CD4-positive, alpha-beta T cell treated with Interleukin-4 for 1 hour (primary cell): ENCODE results near the gene PRKCQ.

Experiments used
- DNase-seq, 2 donors: peaks; one replicate each; pipeline ENCODE4 v3.0.0-alpha.2; 2020 to 2022

PRKCQ gene

GRCh38 chr10:6565588-6565987 is 14.5 kb downstream of the PRKCQ start:
- DNase-seq, result no peak

GRCh38 chr10:6564367-6564766 is 15.7 kb downstream of the PRKCQ start:
- no peak for DNase-seq

- DNase-seq, result no peak
Observed at GRCh38 chr10:6563731-6564130, 16.3 kb downstream of the PRKCQ start.

- DNase-seq, result no peak
Observed at GRCh38 chr10:6563075-6563474, 17.0 kb downstream of the PRKCQ start.

GRCh38 chr10:6562221-6562620 is 17.9 kb downstream of the PRKCQ start:
- no peak for DNase-seq

- DNase-seq, result no peak
Observed at GRCh38 chr10:6561552-6561951, 18.5 kb downstream of the PRKCQ start.

- DNase-seq, result no peak
Observed at GRCh38 chr10:6558759-6559461, 21.2 kb downstream of the PRKCQ start.

GRCh38 chr10:6558272-6558671 is 21.8 kb downstream of the PRKCQ start:
- DNase-seq, result peak in 1 of 2 donors; percentile 71

- DNase-seq, result no peak
Observed at GRCh38 chr10:6553937-6554336, 26.1 kb downstream of the PRKCQ start.

- peak; percentile 75 to 87 for DNase-seq
Observed at GRCh38 chr10:6543431-6544005, 36.6 kb downstream of the PRKCQ start.

- peak; percentile 62 to 74 for DNase-seq
Observed at GRCh38 chr10:6542999-6543430, 37.1 kb downstream of the PRKCQ start.

GRCh38 chr10:6539833-6540232 is 40.2 kb downstream of the PRKCQ start:
- DNase-seq, result no peak

GRCh38 chr10:6537770-6538169 is 42.3 kb downstream of the PRKCQ start:
- peak in 1 of 2 donors; percentile 25 for DNase-seq

- DNase-seq, result no peak
Observed at GRCh38 chr10:6536102-6536501, 44.0 kb downstream of the PRKCQ start.

- no peak for DNase-seq
Observed at GRCh38 chr10:6535156-6535764, 44.8 kb downstream of the PRKCQ start.

GRCh38 chr10:6532321-6532720 is 47.8 kb downstream of the PRKCQ start:
- DNase-seq, result no peak

GRCh38 chr10:6530966-6531365 is 49.1 kb downstream of the PRKCQ start:
- no peak for DNase-seq

- peak; percentile 86 to 88 for DNase-seq
Observed at GRCh38 chr10:6530211-6530840, 49.8 kb downstream of the PRKCQ start.

- no peak for DNase-seq
Observed at GRCh38 chr10:6528198-6528950, 51.7 kb downstream of the PRKCQ start.

GRCh38 chr10:6525599-6526165 is 54.4 kb downstream of the PRKCQ start:
- DNase-seq, result no peak

- DNase-seq, result no peak
Observed at GRCh38 chr10:6522230-6522629, 57.8 kb downstream of the PRKCQ start.

GRCh38 chr10:6520138-6520537 is 59.9 kb downstream of the PRKCQ start:
- DNase-seq, result no peak
